HL-60 (cell line): ENCODE results near the gene DOHH.

Experiments used
- POLR2AphosphoS5 ChIP-seq: IDR thresholded peaks from 2 replicates; pipeline ENCODE4 v1.6.1; 2012; ENCODE audit warnings: low read depth
- TF ChIP-seq, protein P1 (sequence below): IDR thresholded peaks from one replicate; pipeline ENCODE4 v1.5.1; 2011; ENCODE audit warnings: low read length, control low read depth, inconsistent platforms; ENCODE audit not compliant: insufficient read depth

DNA sequence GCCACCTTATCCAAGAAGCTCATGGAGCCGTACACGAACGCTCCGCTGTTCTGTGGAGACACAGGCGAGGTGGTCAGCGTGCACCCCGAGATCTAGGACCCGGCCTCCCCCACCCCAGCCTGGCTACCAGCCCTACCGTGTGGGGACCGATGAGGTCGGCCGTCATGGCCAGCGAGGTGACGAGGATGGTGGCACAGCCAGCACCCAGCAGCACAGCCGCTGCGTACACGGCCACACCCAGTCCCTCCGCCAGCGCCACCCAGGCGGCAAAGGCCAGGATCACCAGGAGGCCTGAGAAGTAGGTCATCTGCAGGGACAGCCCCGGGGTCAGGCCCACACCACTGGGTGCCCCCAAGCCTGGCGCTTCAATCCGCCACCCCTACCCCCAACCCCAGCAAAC, 45.6 kb upstream of the DOHH start:
- TF ChIP-seq, protein P1, sequence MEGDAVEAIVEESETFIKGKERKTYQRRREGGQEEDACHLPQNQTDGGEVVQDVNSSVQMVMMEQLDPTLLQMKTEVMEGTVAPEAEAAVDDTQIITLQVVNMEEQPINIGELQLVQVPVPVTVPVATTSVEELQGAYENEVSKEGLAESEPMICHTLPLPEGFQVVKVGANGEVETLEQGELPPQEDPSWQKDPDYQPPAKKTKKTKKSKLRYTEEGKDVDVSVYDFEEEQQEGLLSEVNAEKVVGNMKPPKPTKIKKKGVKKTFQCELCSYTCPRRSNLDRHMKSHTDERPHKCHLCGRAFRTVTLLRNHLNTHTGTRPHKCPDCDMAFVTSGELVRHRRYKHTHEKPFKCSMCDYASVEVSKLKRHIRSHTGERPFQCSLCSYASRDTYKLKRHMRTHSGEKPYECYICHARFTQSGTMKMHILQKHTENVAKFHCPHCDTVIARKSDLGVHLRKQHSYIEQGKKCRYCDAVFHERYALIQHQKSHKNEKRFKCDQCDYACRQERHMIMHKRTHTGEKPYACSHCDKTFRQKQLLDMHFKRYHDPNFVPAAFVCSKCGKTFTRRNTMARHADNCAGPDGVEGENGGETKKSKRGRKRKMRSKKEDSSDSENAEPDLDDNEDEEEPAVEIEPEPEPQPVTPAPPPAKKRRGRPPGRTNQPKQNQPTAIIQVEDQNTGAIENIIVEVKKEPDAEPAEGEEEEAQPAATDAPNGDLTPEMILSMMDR = no peak
- no peak for TF ChIP-seq POLR2AphosphoS5
